ENCODE measurements around the gene RIN3. TPM values are rescaled to one million over a fixed set of nuclear protein-coding genes. Genes with fewer than 3 reads are reported as not detected.

RIN3 gene
- total and polyA plus RNA-seq, 2 experiments from 2014 or later: 3.5 to 5.4 TPM

DNA sequence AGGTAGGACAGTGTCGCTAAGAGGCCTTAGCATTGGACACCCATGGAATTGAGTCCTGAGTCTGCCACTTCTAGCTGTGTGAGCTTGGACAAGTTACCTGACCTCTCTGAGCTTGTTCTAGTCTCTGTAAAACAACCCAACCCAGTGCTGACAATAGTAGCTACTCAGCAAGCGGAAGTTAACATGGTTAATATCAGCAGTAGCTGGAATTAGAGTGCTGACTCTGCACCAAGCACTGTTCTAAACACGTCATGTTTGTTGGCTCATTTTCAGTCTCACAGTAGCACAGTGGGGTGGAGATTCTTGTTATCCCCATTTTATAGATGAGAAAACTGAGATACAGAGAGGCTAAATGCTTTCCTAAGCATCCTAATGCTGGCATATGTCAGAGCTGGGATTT lies 47.5 kb upstream of the RIN3 start:
- TF ChIP-seq, protein P1, sequence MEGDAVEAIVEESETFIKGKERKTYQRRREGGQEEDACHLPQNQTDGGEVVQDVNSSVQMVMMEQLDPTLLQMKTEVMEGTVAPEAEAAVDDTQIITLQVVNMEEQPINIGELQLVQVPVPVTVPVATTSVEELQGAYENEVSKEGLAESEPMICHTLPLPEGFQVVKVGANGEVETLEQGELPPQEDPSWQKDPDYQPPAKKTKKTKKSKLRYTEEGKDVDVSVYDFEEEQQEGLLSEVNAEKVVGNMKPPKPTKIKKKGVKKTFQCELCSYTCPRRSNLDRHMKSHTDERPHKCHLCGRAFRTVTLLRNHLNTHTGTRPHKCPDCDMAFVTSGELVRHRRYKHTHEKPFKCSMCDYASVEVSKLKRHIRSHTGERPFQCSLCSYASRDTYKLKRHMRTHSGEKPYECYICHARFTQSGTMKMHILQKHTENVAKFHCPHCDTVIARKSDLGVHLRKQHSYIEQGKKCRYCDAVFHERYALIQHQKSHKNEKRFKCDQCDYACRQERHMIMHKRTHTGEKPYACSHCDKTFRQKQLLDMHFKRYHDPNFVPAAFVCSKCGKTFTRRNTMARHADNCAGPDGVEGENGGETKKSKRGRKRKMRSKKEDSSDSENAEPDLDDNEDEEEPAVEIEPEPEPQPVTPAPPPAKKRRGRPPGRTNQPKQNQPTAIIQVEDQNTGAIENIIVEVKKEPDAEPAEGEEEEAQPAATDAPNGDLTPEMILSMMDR (IDR thresholded peaks at IDR 0.05; ENCODE audit: low read depth, low read length): no peak
- Histone ChIP-seq H3K27me3 (no peaks in the 10 kb centered on the region), H3K27ac (no peak overlapping the region), H3K9me3 (ENCODE audit: low read depth) (no peaks in the 10 kb centered on the region), H3K4me1 (ENCODE audit: low read depth) (no peaks in the 10 kb centered on the region), H3K4me3 (no peak overlapping the region), H3K36me3 (no peaks in the 10 kb centered on the region)
- no peak for DNase-seq (ENCODE audit: low read depth in 1 of 2, low spot score in 1 of 2)

DNA sequence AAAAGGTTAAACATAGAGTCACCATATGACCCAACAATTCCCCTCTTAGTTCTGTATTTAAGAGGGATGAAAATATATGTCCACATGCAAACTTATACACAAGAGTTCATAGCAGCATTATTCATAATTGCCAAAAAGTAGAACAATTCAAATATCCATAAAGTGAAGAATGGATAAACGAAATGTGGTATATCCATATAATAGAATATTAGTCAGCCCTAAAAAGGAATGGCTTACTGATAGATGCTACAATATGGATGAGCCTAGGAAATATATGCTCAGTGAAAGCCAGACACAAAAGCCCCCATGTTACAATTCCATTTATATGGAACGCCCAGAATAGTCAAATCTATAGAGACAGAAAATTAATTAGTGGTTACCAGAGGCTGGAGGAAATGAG lies 44.1 kb upstream of the RIN3 start:
- Histone ChIP-seq H3K36me3 (no peaks in the 10 kb centered on the region), H3K9me3 (ENCODE audit: low read depth) (no peaks in the 10 kb centered on the region), H3K4me3 (no peak overlapping the region), H3K4me1 (ENCODE audit: low read depth) (no peaks in the 10 kb centered on the region), H3K27me3 (no peaks in the 10 kb centered on the region), H3K27ac (no peak overlapping the region)
- TF ChIP-seq, protein P1 (IDR thresholded peaks at IDR 0.05; ENCODE audit: low read depth, low read length): no peak
- DNase-seq (ENCODE audit: low read depth in 1 of 2, low spot score in 1 of 2): no peak

DNA sequence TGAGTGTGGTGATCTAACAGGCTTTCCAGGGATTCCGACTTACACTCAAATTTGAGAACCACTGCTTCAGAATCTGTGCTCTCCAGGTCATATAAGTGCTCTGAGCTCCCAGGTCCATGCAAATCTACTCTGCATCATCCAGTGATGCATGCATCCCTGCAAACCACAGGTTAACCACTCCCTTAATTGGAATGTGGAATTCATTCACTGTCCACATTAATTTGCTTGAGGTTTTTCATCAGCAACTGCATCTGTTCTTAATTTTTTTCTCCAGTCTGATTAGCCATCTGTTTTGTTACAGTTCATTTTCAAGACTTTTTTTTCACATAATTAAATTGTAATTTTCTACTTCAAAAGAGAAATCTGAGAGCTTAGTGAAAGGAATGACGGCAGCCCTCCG lies 43.4 kb upstream of the RIN3 start:
- H3K4me1 ChIP-seq (ENCODE audit: low read depth): no peaks in the 10 kb centered on the region
- H3K27ac ChIP-seq: no peak overlapping the region
- no peak for DNase-seq (ENCODE audit: low read depth in 1 of 2, low spot score in 1 of 2)
- H3K9me3 ChIP-seq (ENCODE audit: low read depth): no peaks in the 10 kb centered on the region
- H3K36me3 ChIP-seq: no peaks in the 10 kb centered on the region
- TF ChIP-seq, protein P1 (IDR thresholded peaks at IDR 0.05; ENCODE audit: low read depth, low read length): no peak
- H3K27me3 ChIP-seq: no peaks in the 10 kb centered on the region
- no peak overlapping the region for H3K4me3 ChIP-seq

DNA sequence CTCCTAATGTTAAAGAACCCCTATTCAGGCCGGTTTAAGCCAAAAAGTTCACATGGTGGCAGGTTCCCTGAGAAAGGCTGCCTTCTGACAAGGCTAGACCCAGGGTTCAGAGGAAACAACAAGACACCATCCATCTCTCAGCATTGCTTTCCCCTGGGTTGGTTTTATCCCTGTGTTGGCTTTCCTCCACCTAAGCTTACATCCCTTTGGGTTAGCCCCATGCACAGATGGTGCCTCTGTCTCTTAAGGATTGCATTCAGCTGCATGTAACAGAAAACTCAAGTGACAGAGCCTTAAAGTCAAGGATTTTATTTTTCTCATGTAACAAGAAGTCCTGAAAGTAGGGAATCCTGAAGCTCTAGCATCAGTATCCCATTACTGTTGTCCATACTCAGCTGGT lies 42.8 kb upstream of the RIN3 start:
- DNase-seq (ENCODE audit: low read depth in 1 of 2, low spot score in 1 of 2): no peak
- Histone ChIP-seq H3K27me3 (no peaks in the 10 kb centered on the region), H3K27ac (no peak overlapping the region), H3K36me3 (no peaks in the 10 kb centered on the region), H3K4me1 (ENCODE audit: low read depth) (no peaks in the 10 kb centered on the region), H3K4me3 (no peak overlapping the region), H3K9me3 (ENCODE audit: low read depth) (no peaks in the 10 kb centered on the region)
- TF ChIP-seq, protein P1 (IDR thresholded peaks at IDR 0.05; ENCODE audit: low read depth, low read length): no peak

DNA sequence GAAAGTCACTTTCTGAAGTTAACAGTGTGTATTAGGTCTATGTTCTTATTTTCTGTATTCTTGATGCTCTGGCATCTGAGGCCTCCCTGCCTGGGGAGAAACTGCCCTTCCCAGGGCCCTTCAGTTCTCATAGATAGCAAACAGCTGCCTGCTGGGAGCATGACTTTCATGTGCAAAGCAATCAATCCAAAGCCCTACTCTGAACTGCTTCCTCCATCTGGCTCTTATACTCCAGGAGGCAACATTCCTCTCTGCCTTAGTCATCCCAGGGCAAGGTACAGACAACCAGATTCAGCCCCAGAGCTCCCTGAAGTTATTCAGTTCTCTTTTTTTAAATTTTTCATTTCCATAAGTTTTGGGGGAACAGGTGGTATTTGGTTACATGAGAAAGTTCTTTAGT lies 41.7 kb upstream of the RIN3 start:
- DNase-seq (ENCODE audit: low read depth in 1 of 2, low spot score in 1 of 2): peak in 1 of 2 donors; percentile 71
- Histone ChIP-seq H3K36me3 (no peaks in the 10 kb centered on the region), H3K4me1 (ENCODE audit: low read depth) (no peaks in the 10 kb centered on the region), H3K4me3 (no peak overlapping the region), H3K9me3 (ENCODE audit: low read depth) (no peaks in the 10 kb centered on the region), H3K27ac (no peak overlapping the region), H3K27me3 (no peaks in the 10 kb centered on the region)
- TF ChIP-seq, protein P1 (IDR thresholded peaks at IDR 0.05; ENCODE audit: low read depth, low read length): no peak

DNA sequence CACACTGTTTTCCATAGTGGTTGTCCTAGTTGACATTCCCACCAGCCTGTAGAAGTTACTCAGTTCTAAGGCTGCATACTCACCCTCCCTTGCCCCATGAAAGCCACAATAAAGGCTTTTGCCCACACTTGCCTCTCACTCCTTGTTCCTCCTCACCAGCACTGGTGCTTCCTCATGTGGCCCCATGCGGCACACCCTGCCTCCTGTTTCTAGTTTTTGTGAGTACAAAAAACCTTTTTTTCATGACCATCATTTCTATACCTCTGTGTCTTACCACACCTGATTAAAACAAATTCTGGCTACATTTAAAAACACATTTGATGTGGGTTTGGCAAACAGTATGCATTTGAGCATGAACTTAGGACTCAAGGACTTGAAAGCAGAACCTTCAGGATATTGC lies 40.7 kb upstream of the RIN3 start:
- Histone ChIP-seq H3K27ac (no peak overlapping the region), H3K9me3 (ENCODE audit: low read depth) (no peaks in the 10 kb centered on the region), H3K27me3 (no peaks in the 10 kb centered on the region), H3K36me3 (no peaks in the 10 kb centered on the region), H3K4me1 (ENCODE audit: low read depth) (no peaks in the 10 kb centered on the region), H3K4me3 (no peak overlapping the region)
- no peak for DNase-seq (ENCODE audit: low read depth in 1 of 2, low spot score in 1 of 2)
- TF ChIP-seq, protein P1 (IDR thresholded peaks at IDR 0.05; ENCODE audit: low read depth, low read length): no peak

All from cardiac muscle cell (in vitro differentiated cells and primary cell).